GM19455 (cell line): Measurements from ENCODE around the gene KIF2B.
"Not testable (repeated sequence)": the region's sequence is repeated elsewhere in the genome, so short reads cannot be mapped to it uniquely, and the experiment has no call there.

ENCODE experiments used
- ATAC-seq: cut with Tn5 transposase; IDR thresholded peaks from one replicate; pipeline ENCODE4 v1.9.1; 2021; ENCODE audit not compliant: unreplicated experiment

KIF2B gene, protein sequence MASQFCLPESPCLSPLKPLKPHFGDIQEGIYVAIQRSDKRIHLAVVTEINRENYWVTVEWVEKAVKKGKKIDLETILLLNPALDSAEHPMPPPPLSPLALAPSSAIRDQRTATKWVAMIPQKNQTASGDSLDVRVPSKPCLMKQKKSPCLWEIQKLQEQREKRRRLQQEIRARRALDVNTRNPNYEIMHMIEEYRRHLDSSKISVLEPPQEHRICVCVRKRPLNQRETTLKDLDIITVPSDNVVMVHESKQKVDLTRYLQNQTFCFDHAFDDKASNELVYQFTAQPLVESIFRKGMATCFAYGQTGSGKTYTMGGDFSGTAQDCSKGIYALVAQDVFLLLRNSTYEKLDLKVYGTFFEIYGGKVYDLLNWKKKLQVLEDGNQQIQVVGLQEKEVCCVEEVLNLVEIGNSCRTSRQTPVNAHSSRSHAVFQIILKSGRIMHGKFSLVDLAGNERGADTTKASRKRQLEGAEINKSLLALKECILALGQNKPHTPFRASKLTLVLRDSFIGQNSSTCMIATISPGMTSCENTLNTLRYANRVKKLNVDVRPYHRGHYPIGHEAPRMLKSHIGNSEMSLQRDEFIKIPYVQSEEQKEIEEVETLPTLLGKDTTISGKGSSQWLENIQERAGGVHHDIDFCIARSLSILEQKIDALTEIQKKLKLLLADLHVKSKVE

DNA sequence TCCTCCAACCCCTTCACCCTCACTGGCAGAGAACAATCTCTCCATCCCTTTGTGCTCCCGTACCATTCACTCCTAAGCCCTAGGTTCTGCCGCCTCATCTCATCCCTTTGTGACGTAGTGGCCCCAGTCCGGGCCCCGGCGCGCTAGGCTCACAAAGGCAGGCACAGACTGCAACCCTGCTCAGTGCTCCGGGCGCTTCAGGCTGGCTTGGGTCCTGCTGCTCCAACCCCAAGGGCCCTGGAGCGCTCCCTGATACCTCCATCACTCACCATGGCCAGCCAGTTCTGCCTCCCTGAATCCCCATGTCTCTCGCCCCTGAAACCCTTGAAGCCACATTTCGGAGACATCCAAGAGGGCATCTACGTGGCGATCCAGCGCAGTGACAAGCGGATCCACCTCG, at the start of gene KIF2B:
Gene KIF2B, plus strand, starts transcription at position 164 of the 400 bp plus-strand sequence. Its CDS starts 107 bp downstream, at position 271.
- ATAC-seq, result no peak

DNA sequence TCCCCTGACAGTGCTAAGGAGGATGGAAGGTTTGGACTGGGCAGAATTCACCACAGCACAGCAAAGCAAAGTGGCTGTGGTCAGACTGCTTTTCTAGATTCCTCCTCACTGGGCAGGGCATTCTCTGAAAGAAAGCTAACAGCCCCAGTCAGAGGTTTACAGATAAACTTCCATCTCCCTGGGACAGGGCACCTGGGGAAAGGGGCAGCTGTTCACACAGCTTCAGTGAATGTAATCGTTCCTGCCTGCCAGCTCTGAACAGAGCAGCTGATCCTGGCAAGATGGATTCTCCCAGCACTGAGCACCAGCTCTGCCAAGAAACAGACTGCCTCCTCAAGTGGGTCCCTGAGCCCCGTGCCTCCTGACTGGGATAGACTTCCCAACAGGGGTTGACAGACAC, 42.4 kb upstream of the KIF2B start:
- no peak for ATAC-seq

DNA sequence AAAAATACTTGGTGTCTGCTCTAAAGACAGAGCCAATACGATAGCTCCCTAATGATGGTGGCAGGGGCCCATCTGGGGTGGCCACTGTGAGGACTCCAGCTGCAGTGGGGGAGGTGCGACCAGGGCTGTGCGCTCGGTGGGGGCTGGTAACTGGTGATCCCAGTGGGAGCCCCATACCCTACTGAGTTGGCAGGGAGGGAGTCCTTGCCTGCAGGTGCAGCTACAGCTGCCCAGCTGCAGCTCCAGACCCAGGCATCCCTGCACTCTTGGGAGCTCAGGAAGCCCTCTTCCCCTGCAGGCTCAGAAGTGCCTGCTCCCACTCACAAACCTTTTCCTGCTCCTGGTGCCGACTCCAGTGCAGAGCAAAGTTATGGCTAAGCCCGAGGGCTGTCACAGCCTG, 31.2 kb upstream of the KIF2B start:
- no peak for ATAC-seq

DNA sequence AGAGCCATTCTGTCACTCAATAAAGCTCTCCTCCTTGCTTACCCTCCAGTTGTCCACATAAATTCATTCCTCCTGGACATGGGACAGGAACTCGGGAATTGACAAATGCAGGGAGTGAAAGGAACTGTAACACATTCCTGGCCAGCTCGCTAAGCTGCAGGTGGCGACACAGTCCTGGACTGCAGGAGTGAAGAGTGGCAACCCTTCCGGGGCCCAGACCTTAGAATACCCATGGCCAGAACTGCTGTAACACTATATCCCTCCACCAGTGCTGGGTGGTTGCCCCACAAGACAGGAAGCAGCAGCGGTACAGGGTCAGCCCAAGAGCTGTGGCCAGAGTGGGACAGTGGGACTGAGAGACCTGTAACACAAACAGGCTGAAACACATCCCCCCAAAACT, 30.3 kb upstream of the KIF2B start:
- ATAC-seq, result no peak

GRCh38 chr17:53792997-53793396, 29.7 kb upstream of the KIF2B start:
- no peak for ATAC-seq

GRCh38 chr17:53794875-53795274, 27.9 kb upstream of the KIF2B start:
- no peak for ATAC-seq

DNA sequence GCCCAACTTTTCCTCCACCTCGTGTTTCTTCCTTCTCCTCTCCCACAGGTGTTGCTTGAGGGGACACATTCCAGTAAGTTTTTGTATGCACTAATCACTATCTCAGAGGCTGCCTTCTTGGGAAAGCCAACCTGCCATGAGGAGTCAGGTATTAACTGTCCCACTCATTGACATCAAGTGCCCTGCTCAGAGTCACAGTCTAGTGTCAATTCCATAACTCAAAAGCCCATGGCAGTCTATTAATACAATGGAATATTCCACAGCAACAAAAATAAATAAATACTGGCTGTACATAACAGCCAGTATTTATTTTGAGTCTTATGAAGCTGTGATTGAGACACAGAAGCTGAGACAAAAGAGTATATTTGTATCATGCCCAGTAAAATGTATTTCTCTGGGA, 26.1 kb upstream of the KIF2B start:
- ATAC-seq, result no peak

- no peak for ATAC-seq
These were observed 25.2 kb upstream of the KIF2B start for GRCh38 chr17:53797501-53797900.

DNA sequence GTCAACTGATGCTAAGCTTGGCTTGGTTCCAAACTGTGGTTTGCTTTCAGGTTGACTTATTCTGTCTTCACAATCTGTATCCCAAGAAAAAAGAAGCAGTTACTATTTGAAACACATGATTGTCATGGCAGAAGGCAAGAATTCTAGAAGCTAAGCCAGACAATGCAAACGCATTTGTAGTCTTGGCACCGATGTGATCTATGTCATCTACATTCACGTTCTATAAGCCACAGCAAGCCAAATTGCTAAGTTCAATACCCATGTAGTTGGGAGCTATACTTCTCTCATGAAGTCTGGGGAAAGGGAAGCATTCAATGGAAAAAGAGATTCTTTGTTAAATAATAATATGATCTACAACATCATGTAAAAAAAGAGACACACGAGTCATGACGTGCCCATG, 18.3 kb upstream of the KIF2B start:
- no peak for ATAC-seq

DNA sequence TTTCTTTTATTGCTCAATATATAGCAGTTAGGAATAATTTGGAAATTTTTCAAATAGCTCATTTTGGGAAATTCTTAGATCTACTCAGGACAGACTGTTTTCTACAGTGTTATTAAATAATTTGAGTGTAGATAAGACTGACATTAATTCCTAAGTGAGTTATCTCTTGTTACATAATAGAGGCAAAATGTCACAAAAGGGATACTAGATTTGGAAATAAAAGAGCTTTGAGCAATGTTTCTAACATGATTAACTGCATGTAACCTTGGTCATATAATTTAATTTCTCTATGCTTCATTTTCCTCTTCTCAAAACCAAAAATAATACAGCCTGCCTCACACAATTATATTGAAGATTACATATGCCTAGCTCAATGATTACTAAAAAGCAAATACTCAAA, 16.3 kb upstream of the KIF2B start:
- no peak for ATAC-seq

DNA sequence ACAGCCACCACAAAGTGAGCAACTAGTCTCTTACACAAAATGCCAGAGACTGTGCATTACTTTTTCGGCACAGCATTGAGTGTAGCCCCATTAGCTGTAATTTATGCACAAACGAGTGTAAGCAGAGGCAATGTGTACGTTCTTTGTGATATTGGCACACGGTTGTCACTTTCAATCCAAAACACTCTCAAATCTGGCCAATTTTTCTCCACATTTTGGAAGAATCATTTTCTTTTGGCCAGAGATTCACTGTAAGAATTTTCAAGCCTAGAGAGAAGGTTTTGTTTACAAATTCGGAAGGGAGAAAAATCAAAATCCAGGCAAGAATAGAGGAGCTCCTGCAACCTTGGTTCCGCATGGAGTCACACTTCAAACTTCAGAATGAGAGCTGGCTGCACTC, 15.4 kb upstream of the KIF2B start:
- ATAC-seq, result no peak

DNA sequence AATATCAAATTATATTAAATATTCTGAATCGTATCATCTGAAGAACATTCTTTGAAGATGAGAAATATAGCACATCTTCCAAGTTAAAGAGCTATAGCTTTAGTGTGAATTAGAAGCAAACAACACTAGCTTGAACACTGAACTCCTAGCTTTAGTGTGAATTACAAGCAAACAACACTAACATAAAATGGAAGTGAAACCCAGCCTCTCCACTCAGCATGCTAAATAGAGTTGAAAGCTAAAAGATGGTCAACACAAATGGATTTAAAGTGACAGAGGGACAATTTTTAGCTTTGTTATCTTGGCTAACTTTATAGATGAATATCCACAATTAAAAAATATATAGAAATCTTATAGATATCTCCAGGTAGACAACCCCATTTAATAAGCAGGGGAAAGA, 4.5 kb upstream of the KIF2B start:
- no peak for ATAC-seq

- ATAC-seq, result no peak
These were observed 3.8 kb upstream of the KIF2B start for GRCh38 chr17:53818929-53819328.

DNA sequence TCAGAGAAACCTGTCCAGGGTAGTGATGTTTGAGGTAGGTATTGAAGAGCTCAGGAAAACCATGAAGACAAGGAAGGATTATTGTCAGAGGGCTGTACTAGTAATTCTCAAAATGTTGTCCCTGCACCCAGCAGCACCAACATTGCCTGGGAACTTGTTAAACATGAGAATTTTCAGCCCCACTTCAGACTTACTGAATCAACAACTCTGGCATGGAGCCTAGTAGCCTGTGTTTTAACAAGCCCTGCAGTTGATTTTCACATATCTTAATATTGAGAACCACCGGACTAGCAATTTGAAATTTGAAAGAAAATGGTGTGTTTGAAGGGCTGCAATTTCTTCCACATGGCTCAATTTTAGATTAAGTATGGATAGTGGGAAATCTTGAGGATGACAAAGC, 2.8 kb upstream of the KIF2B start:
- ATAC-seq, result no peak

DNA sequence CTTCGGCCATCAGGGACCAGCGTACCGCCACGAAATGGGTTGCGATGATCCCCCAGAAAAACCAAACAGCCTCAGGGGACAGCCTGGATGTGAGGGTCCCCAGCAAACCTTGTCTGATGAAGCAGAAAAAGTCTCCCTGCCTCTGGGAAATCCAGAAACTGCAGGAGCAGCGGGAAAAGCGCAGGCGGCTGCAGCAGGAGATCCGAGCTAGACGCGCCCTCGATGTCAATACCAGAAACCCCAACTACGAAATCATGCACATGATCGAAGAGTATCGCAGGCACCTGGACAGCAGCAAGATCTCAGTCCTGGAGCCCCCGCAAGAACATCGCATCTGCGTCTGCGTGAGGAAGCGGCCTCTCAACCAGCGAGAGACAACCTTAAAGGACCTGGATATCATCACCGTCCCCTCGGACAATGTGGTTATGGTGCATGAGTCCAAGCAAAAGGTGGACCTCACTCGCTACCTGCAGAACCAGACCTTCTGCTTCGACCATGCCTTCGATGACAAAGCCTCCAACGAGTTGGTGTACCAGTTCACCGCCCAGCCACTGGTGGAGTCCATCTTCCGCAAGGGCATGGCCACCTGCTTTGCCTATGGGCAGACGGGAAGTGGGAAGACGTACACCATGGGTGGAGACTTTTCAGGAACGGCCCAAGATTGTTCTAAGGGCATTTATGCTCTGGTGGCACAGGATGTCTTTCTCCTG, 769 bp downstream of the KIF2B start:
- ATAC-seq, result no peak

DNA sequence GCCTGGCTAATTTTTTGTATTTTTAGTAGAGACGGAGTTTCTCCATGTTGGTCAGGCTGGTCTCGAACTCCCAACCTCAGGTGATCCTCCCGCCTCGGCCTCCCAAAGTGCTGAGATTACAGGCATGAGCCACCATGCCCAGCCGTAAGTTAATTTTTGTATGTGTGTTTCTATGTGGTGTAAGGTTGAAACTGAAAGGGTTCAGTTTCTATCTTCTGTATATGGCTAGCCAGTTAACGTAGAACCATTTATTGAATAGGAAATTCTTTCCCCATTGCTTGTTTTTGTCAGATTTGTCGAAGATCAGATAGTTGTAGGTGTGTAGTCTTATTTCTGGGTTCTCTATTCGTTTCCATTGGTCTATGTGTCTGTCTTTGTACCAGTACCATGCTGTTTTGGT, 12.0 kb downstream of the KIF2B start:
- ATAC-seq, result not testable (repeated sequence)

DNA sequence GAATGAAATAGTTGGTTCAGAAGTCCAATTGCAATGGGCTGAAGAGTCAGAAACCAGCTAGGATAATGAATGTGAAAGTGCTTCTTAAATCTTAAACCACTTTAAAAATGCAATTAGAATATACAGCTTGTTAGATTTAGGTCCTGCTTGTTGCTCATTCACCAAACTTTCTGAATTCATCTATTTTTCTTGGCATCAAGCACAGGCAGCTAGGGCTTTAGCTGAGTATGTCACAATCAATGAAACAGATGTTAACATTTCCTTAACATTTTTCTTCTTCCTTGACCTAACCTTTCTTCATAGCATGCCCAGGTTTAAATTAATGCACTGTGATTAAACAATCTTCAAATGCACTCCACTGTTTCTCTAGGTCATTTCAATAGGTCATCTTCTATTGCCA, 14.4 kb downstream of the KIF2B start:
- no peak for ATAC-seq

GRCh38 chr17:53844491-53845107, 21.9 kb downstream of the KIF2B start:
- ATAC-seq, result no peak

GRCh38 chr17:53871128-53871527, 48.4 kb downstream of the KIF2B start:
- not testable (repeated sequence) for ATAC-seq
